Measurements from ENCODE around the gene S100A3. TPM values are rescaled to one million over a fixed set of nuclear protein-coding genes. Genes with fewer than 3 reads are reported as not detected.
A peak's percentile ranks its signal among the peaks of the same experiment; 100 is the strongest.
"Not testable (repeated sequence)": the region's sequence is repeated elsewhere in the genome, so short reads cannot be mapped to it uniquely, and the experiment has no call there.

The S100A3 gene
- total RNA-seq, 1 donor from 2014 or later: 0.79 TPM

GRCh38 chr1:153520818-153521476 is 28.1 kb downstream of the S100A3 start:
- ATAC-seq (no peak), DNase-seq (no peak)
- intact Hi-C loops (cut with micrococcal nuclease): no loop called here

- ATAC-seq; DNase-seq; intact Hi-C loops (cut with micrococcal nuclease): not testable (repeated sequence)
Measured at GRCh38 chr1:153520137-153520691, 28.8 kb downstream of the S100A3 start.

GRCh38 chr1:153519242-153519641 is 29.8 kb downstream of the S100A3 start:
- ATAC-seq (no peak), DNase-seq (no peak)
- intact Hi-C loops (cut with micrococcal nuclease): no loop called here

- peak; percentile 45 for ATAC-seq
- intact Hi-C loops (cut with micrococcal nuclease): no loop called here
- no peak for DNase-seq
Measured at GRCh38 chr1:153515504-153516394, 33.3 kb downstream of the S100A3 start.

- intact Hi-C loops (cut with micrococcal nuclease): no loop called here
- DNase-seq (no peak), ATAC-seq (no peak)
Measured at GRCh38 chr1:153513666-153514065, 35.4 kb downstream of the S100A3 start.

GRCh38 chr1:153513023-153513422 is 36.0 kb downstream of the S100A3 start:
- no peak for DNase-seq
- intact Hi-C loops (cut with micrococcal nuclease): no loop called here
- peak; percentile 27 for ATAC-seq

- intact Hi-C loops (cut with micrococcal nuclease): no loop called here
- ATAC-seq (peak; percentile 56), DNase-seq (peak; percentile 86)
Measured at GRCh38 chr1:153510984-153511410, 38.1 kb downstream of the S100A3 start.

- ATAC-seq: no peak
- intact Hi-C loops (cut with micrococcal nuclease): no loop called here
- no peak for DNase-seq
Measured at GRCh38 chr1:153509729-153510354, 39.2 kb downstream of the S100A3 start.

- no peak for ATAC-seq
- intact Hi-C loops (cut with micrococcal nuclease): no loop called here
Measured at GRCh38 chr1:153509036-153509435, 40.0 kb downstream of the S100A3 start.

GRCh38 chr1:153507926-153508583 is 41.0 kb downstream of the S100A3 start:
- no peak for ATAC-seq
- DNase-seq: no peak
- intact Hi-C loops (cut with micrococcal nuclease): no loop called here

More at GRCh38 chr1:153509036-153509435, 40.0 kb downstream of the S100A3 start:
- no peak for DNase-seq

GRCh38 chr1:153506831-153507413 is 42.1 kb downstream of the S100A3 start:
- intact Hi-C loops (cut with micrococcal nuclease): no loop called here
- peak; percentile 92 for ATAC-seq
- peak; percentile 88 for DNase-seq

GRCh38 chr1:153506386-153506785 is 42.7 kb downstream of the S100A3 start:
- intact Hi-C loops (cut with micrococcal nuclease): no loop called here
- DNase-seq: no peak
- ATAC-seq: peak; percentile 2

- intact Hi-C loops (cut with micrococcal nuclease): no loop called here
- DNase-seq: no peak
- ATAC-seq: no peak
Measured at GRCh38 chr1:153505576-153505975, 43.5 kb downstream of the S100A3 start.

GRCh38 chr1:153503766-153504165 is 45.3 kb downstream of the S100A3 start:
- intact Hi-C loops (cut with micrococcal nuclease): no loop called here
- ATAC-seq: no peak
- DNase-seq: no peak

GRCh38 chr1:153498746-153499145 is 50.3 kb downstream of the S100A3 start:
- ATAC-seq: no peak

More at GRCh38 chr1:153498746-153499145, 50.3 kb downstream of the S100A3 start:
- intact Hi-C loops (cut with micrococcal nuclease): no loop called here
- DNase-seq: no peak
